Naive B cell (primary cell): ENCODE results near the gene ARHGEF10L. TPM values are rescaled to one million over a fixed set of nuclear protein-coding genes. Genes with fewer than 3 reads are reported as not detected.

Experiments
- ATAC-seq, 2 donors: fragments of 150-1000 bp; cut with Tn5 transposase; 2 replicates each; pipeline ENCODE4 v1.10.0; 2021; ENCODE audit warnings: low read depth in 2 of 2, mild to moderate bottlenecking in 2 of 2, moderate library complexity in 2 of 2
- DNase-seq: peaks from one replicate; pipeline ENCODE4 v3.0.0; 2022
- H3K27ac Mint-ChIP-seq, 6 donors: one replicate each; pipeline ENCODE4 v1.8.0; 2020 to 2022; ENCODE audit warnings: mild to moderate bottlenecking in 6 of 6, mixed read lengths in 6 of 6, moderate library complexity in 5 of 6, inconsistent platforms in 2 of 6
- H3K27me3 Mint-ChIP-seq, 3 donors: one replicate each; pipeline ENCODE4 v1.8.0; 2021 to 2022; ENCODE audit warnings: mixed read lengths in 3 of 3, mild to moderate bottlenecking in 1 of 3
- H3K36me3 Mint-ChIP-seq, 2 donors: one replicate each; pipeline ENCODE4 v1.8.0; 2020 to 2022; ENCODE audit warnings: mixed read lengths in 2 of 2, inconsistent platforms in 1 of 2, mild to moderate bottlenecking in 1 of 2
- H3K4me1 Mint-ChIP-seq, 3 donors: one replicate each; pipeline ENCODE4 v1.8.0; 2020 to 2022; ENCODE audit warnings: mixed read lengths in 3 of 3, inconsistent platforms in 1 of 3, mild to moderate bottlenecking in 1 of 3, moderate library complexity in 1 of 3
- H3K4me3 Mint-ChIP-seq, 8 donors: one replicate each; pipeline ENCODE4 v1.8.0; 2020 to 2022; ENCODE audit warnings: mild to moderate bottlenecking in 8 of 8, mixed read lengths in 8 of 8, moderate library complexity in 8 of 8, inconsistent platforms in 2 of 8
- H3K9me3 Mint-ChIP-seq, 7 donors: one replicate each; pipeline ENCODE4 v1.8.0; 2020 to 2022; ENCODE audit warnings: mixed read lengths in 7 of 7, mild to moderate bottlenecking in 5 of 7, inconsistent platforms in 2 of 7, moderate library complexity in 1 of 7
- polyA plus RNA-seq, 6 donors: library from polyadenylated mRNA; unstranded; fragments of 300-500 nt; fragmentation: Illumina TruSeq; gene quantifications; one replicate each; pipeline ENCODE4 v1.2.3, GENCODE V29; 2021; ENCODE audit warnings: low read depth in 6 of 6

The ARHGEF10L gene
- polyA plus RNA-seq, 6 donors from 2014 or later, result 0.13 to 0.29 (median 0.28) TPM; not detected in 3

DNA sequence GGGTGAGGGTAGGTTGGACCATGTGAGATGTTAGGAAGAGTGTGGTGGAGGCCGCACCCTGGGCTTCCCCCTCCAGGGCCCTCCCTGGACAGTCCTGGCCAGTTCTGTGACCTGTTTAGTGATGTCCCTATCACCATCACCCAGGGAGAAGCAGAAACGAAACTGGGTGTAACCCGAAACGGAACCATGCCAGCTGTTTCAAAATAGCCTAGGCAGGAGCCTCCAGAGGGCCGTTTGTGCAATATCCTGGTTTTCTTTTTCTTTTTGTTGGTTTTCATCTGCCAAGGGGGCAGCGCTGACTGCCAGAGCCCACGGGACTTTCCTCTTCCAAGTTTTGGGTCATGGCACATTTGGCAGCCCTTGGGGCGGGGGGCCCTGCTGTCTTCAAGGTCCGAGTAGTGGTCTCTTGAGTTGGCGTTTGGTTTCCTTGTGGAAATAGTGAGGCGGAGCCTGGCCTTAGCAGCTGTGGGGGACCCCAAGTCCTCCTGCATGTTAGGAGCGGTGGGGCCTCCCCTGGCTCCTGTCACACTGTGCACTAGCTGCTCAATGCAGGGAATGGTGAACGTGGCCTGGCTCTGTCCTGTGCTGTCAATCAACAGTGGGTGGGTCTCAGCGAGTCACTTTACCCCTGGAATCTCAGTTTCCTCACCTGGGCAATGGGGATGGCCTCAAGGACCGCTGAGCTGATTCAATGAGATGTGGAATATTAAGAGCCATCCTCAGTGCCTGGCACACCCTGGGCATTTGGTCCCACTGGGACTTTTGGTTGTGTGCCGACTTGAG lies 90.7 kb downstream of the ARHGEF10L start:
- Mint-ChIP-seq H3K9me3 (no peaks in the 10 kb centered on the region), H3K27me3 (peaks cover 0 to 5% (median 0%) of the 10 kb centered on the region in 3 donors), H3K27ac (no peak overlapping the region), H3K36me3 (no peaks in the 10 kb centered on the region), H3K4me1 (peaks cover 2 to 16% (median 7%) of the 10 kb centered on the region in 3 donors), H3K4me3 (peak overlapping the region in 3 of 8 donors; percentile 35 to 36 (median 35))
- DNase-seq, result no peak
- peak in 1 of 2 donors; percentile 27 for ATAC-seq

DNA sequence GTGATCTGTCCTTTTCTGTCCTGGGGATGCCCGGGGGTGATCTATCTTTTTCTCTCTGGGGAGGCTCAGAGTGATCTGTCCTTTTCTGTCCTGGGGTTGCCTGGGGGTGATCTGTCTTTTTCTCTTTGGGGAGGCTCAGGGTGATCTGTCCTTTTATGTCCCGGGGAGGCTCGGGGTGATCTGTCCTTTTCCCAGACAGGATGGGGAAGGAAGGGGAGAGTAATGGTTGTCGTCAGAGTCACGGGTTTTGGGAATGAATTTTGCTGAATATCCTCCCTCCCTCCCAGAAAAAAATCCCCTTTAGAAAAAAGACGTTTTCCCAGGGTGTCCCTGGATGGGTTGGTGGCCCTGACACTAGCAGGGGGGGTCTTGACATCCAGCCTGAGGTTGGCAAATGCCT lies 91.5 kb downstream of the ARHGEF10L start:
- Mint-ChIP-seq H3K36me3 (no peaks in the 10 kb centered on the region), H3K27ac (peak overlapping the region in 1 of 6 donors; percentile 38), H3K27me3 (peaks cover 0 to 5% (median 0%) of the 10 kb centered on the region in 3 donors), H3K4me1 (peaks cover 10 to 24% (median 14%) of the 10 kb centered on the region in 3 donors), H3K9me3 (no peaks in the 10 kb centered on the region), H3K4me3 (peak overlapping the region in 3 of 8 donors; percentile 2 to 58 (median 38))
- DNase-seq (no peak), ATAC-seq (no peak)

DNA sequence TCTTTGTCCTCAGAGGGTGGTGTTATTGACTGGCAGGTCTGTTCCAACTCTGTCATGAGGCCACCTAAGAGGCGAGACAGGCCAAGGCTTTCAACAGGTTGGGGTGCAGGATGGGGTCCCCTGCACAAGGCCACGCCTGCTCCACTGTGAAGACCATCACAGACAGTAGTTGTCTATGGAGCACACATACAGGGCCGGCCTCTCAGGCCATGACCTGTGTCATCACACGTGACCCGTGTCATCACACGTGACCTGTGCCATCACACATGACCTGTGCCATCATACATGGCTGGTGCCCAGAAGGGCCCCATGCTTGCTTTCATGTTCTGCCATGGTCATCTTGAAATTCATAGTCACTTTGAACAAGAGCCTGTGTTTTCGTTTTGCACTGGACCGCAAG lies 91.9 kb downstream of the ARHGEF10L start:
- Mint-ChIP-seq H3K27me3 (peaks cover 0 to 5% (median 0%) of the 10 kb centered on the region in 3 donors), H3K4me3 (no peak overlapping the region), H3K4me1 (peaks cover 14 to 26% (median 18%) of the 10 kb centered on the region in 3 donors), H3K9me3 (no peaks in the 10 kb centered on the region), H3K36me3 (no peaks in the 10 kb centered on the region), H3K27ac (no peak overlapping the region)
- no peak for DNase-seq
- no peak for ATAC-seq

DNA sequence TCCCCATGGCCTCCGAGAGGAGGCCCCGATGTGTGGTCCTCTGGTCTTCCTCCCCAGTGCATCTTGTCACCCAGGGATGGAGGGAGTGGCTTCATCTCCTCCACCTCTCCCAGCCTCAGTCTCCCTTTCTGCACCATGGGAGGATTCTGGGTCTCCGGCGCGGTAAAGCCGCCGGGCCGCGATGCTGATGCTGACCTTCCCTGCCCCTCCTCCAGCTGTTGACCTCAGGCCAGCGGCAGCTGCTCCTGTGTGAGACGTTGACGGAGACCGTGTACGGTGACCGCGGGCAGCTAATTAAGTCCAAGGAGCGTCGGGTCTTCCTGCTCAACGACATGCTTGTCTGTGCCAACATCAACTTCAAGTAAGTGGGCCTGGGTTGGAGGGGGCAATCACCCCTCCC lies 92.6 kb downstream of the ARHGEF10L start:
- Mint-ChIP-seq H3K27me3 (peaks cover 0 to 5% (median 0%) of the 10 kb centered on the region in 3 donors), H3K9me3 (no peaks in the 10 kb centered on the region), H3K4me3 (no peak overlapping the region), H3K4me1 (peaks cover 21 to 33% (median 23%) of the 10 kb centered on the region in 3 donors), H3K36me3 (no peaks in the 10 kb centered on the region), H3K27ac (no peak overlapping the region)
- DNase-seq (no peak), ATAC-seq (no peak)

DNA sequence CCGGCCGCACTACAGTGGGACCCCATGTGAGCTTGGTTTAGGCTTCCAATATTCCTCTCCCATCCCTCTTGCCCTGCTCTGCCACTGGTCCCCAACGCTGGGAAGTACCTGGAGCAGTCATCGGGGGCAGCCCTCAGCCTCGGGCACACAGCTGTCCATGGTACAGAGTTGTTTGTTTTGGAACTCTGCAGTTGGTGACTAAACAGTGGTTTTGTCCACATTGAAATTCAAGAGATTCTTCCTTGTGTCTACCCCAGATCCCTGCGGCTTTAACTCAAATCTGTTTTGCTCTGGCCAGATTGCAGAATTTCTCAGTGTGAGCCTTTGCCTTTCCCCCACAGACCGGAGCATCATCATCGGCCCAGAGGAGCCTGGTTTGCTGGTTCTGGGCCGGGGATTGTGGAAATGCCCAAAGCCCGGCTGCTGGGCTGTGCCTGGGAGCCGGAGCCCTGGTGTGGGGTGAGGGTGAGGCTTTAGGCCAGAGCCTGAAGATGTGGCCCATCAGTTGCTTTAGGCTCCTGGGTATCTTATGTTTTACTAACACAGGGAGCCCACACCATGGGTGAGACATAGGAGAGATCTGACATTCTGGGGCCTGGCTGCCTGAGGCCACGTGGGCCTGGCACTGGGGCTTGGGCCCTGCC lies 93.2 kb downstream of the ARHGEF10L start:
- Mint-ChIP-seq H3K27me3 (peaks cover 0 to 5% (median 0%) of the 10 kb centered on the region in 3 donors), H3K27ac (peak overlapping the region in 2 of 6 donors; percentile 20 to 62), H3K9me3 (no peaks in the 10 kb centered on the region), H3K36me3 (no peaks in the 10 kb centered on the region), H3K4me3 (no peak overlapping the region), H3K4me1 (peaks cover 21 to 35% (median 23%) of the 10 kb centered on the region in 3 donors)
- no peak for DNase-seq
- ATAC-seq, result no peak

DNA sequence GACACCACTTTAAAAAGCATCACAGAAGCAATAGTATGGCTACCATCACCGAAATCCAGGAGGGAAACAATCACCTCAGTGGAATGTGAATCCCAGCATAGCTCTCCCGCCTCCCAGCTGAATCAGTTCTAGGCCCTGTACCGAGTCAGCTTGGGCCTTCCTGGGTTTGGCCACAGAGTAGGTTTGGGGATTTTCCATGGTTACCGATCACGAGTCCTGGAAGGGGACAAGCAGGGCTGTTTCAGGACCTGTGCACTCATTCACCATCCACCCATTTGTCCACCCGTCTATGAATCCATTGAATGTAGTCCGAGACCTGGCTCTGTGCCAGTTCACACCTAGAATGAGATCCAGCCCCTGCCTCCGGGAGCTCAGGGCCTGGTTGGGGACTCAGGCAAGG lies 94.2 kb downstream of the ARHGEF10L start:
- ATAC-seq, result no peak
- no peak for DNase-seq
- H3K27ac Mint-ChIP-seq, result no peak overlapping the region
- no peaks in the 10 kb centered on the region for H3K9me3 Mint-ChIP-seq
- H3K27me3 Mint-ChIP-seq, result peaks cover 0 to 5% (median 0%) of the 10 kb centered on the region in 3 donors
- peaks cover 21 to 35% (median 23%) of the 10 kb centered on the region in 3 donors for H3K4me1 Mint-ChIP-seq
- H3K36me3 Mint-ChIP-seq, result no peaks in the 10 kb centered on the region
- no peak overlapping the region for H3K4me3 Mint-ChIP-seq

DNA sequence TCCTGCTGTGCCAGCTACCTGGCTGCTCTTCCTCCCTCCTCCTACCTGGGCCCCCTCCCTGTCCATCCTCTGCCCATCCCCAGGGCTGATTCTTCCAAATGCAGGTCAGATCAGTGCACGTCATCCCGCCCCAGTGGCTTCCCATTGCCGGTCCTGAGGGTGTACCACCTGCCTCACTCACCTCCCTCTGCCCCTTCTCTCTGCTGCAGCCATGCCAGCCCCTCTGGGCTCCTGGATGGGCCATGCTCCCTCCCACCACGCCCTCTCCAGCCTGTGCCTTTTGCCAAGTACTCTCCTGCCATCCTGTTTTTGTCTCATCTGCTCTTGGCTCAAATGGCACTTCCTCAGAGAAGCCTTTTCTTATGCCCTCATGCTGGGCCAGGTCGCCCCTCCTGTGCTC lies 95.8 kb downstream of the ARHGEF10L start:
- peaks cover 0 to 16% (median 0%) of the 10 kb centered on the region in 3 donors for H3K27me3 Mint-ChIP-seq
- H3K27ac Mint-ChIP-seq, result peak overlapping the region in 1 of 6 donors; percentile 65
- no peaks in the 10 kb centered on the region for H3K9me3 Mint-ChIP-seq
- H3K4me1 Mint-ChIP-seq, result peaks cover 21 to 30% (median 23%) of the 10 kb centered on the region in 3 donors
- no peaks in the 10 kb centered on the region for H3K36me3 Mint-ChIP-seq
- ATAC-seq, result peak in 1 of 2 donors; percentile 15
- DNase-seq, result no peak
- peak overlapping the region in 2 of 8 donors; percentile 27 to 56 for H3K4me3 Mint-ChIP-seq

DNA sequence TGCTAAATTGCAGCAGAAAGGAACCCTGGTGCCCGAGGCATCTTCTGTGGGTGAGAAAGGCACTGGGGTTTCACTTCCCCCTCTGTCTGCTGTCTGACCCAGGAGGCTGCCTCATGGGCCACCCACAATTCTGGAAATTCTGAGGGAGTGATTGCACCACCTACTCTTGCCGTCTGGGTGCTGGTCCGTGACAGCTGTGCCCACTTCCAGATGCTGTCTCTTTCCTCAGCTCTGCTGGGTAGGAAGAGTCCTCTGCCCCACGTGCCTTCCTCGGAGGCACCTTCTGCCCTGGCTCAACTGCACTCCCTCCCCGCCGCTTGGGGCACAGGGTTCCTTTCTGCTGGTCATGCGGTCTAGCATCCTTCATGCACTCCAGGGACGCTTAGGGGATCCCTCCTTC lies 96.3 kb downstream of the ARHGEF10L start:
- peak overlapping the region in 2 of 6 donors; percentile 57 to 65 for H3K27ac Mint-ChIP-seq
- peak overlapping the region in 2 of 8 donors; percentile 27 to 56 for H3K4me3 Mint-ChIP-seq
- peaks cover 0 to 15% (median 0%) of the 10 kb centered on the region in 3 donors for H3K27me3 Mint-ChIP-seq
- no peaks in the 10 kb centered on the region for H3K36me3 Mint-ChIP-seq
- H3K4me1 Mint-ChIP-seq, result peaks cover 21 to 25% (median 21%) of the 10 kb centered on the region in 3 donors
- no peaks in the 10 kb centered on the region for H3K9me3 Mint-ChIP-seq
- ATAC-seq (peak; percentile 91 to 93), DNase-seq (peak; percentile 29)

DNA sequence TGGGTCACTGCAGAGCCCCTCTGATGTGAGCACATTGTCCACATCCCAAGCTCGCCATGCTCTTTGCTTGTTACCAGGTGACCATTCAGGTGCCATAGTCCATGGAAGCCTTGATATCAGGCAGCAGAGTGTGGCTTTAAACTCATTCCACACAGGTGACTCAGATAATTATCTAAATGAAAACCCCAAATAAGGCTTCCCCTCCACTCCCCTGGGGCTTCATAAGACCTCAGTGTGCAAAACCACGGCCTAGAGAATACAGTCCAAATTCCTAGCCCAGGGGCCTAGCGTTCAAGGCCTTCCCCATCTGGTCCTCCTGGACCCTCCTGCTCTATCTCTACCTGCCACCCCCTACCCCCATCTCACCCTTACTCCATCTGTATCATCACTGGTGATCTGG lies 97.1 kb downstream of the ARHGEF10L start:
- Mint-ChIP-seq H3K27me3 (peaks cover 0 to 12% (median 0%) of the 10 kb centered on the region in 3 donors), H3K36me3 (no peaks in the 10 kb centered on the region), H3K27ac (peak overlapping the region in 1 of 6 donors; percentile 90), H3K4me3 (no peak overlapping the region), H3K4me1 (peaks cover 19 to 23% (median 21%) of the 10 kb centered on the region in 3 donors), H3K9me3 (no peaks in the 10 kb centered on the region)
- ATAC-seq (no peak), DNase-seq (no peak)

DNA sequence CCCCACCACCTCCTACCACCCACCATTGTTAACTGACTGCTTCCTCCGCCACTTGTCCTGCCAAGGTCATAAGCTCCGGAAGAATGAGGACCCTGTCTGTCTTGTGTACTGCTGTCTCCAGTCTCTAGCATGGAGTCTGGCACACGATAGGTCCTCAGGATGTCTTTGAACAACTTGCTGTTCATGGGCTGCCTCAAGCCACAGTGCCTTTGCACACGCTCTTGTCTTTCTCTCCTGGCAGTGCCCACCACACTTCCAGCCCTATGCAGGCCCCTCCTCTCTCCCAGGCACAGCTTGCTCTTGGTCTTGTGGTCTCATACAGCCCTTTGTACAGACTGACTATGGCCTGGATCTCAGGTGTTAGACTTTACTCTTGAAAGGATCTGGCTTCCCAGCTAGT lies 97.6 kb downstream of the ARHGEF10L start:
- H3K4me3 Mint-ChIP-seq, result no peak overlapping the region
- H3K27ac Mint-ChIP-seq, result peak overlapping the region in 2 of 6 donors; percentile 26 to 90
- H3K4me1 Mint-ChIP-seq, result peaks cover 19 to 23% (median 21%) of the 10 kb centered on the region in 3 donors
- DNase-seq (no peak), ATAC-seq (no peak)
- no peaks in the 10 kb centered on the region for H3K9me3 Mint-ChIP-seq
- peaks cover 0 to 12% (median 0%) of the 10 kb centered on the region in 3 donors for H3K27me3 Mint-ChIP-seq
- H3K36me3 Mint-ChIP-seq, result no peaks in the 10 kb centered on the region

DNA sequence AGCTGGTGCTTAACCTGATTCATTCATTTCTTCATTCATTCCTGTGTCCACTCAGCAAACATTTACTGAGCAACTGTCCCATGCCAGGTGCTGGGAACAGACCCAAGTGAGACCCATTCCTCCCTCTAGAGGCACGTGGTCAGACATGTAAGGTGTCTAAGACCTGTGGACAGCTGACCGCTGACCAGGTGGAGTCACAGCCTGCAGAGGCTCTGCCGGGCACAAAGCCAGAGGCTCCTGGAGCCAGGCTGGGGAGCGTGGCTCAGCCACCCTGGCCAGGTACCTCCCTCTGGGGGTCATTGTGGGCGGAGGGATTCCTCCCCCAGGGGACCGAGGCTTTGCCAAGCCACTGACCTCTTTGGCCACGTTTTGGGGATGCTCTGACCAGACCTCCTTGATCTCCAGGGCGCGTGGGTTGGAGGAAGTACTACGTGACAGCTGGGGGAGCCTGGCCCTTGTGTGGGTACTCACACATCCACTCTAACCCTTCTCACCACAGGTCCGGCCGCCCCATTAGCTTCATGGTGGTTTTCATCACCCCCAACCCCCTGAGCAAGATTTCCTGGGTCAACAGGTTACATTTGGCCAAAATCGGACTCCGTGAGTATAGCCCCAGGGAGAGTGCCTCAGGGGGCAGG lies 100.3 kb downstream of the ARHGEF10L start:
- H3K36me3 Mint-ChIP-seq, result no peaks in the 10 kb centered on the region
- no peak overlapping the region for H3K27ac Mint-ChIP-seq
- H3K4me3 Mint-ChIP-seq, result no peak overlapping the region
- peaks cover 0 to 16% (median 0%) of the 10 kb centered on the region in 3 donors for H3K27me3 Mint-ChIP-seq
- DNase-seq, result no peak
- peaks cover 19 to 23% (median 21%) of the 10 kb centered on the region in 3 donors for H3K4me1 Mint-ChIP-seq
- H3K9me3 Mint-ChIP-seq, result no peaks in the 10 kb centered on the region
- ATAC-seq, result no peak

DNA sequence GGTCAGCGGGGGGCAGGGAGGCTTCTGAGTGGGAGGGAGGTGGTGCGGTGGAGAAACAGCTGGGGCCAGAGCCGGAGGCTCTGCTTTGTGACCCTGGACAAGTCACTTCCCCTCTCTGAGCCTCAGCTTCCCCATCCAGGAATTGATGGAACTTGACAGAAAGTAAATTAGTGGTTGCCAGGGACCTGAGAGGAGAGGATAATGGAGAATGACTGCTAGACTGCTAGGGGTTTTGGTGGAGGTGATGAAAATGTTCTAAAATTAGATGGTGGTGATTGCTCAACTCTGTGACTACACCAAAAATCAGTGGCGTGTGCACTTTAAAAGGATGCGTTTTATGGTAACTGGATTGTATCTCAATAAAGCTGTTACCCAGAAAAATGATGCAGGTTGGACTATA lies 100.9 kb downstream of the ARHGEF10L start:
- ATAC-seq (no peak), DNase-seq (no peak)
- H3K27ac Mint-ChIP-seq, result no peak overlapping the region
- H3K4me1 Mint-ChIP-seq, result peaks cover 15 to 18% (median 17%) of the 10 kb centered on the region in 3 donors
- H3K27me3 Mint-ChIP-seq, result peaks cover 0 to 16% (median 0%) of the 10 kb centered on the region in 3 donors
- no peak overlapping the region for H3K4me3 Mint-ChIP-seq
- H3K9me3 Mint-ChIP-seq, result no peaks in the 10 kb centered on the region
- H3K36me3 Mint-ChIP-seq, result no peaks in the 10 kb centered on the region

DNA sequence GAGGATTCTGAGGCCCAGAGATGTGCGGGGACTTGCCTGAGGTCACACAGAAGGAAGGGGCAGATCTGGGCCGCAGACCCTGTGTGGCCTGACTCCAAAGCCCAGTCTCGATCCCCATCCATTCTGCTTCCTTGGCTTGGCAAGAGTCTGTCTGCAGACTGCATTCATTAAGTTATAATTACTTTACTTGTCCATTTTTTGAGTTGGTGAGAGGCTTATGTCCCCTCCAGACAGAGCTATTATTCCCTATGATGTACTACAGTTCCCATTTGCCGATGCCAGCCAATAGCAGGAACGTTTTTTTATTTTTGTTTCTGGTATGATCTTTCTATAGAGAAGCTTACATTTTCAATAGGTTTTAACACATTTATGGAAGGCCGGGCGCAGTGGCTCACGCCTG lies 101.5 kb downstream of the ARHGEF10L start:
- no peak for ATAC-seq
- H3K36me3 Mint-ChIP-seq, result no peaks in the 10 kb centered on the region
- peak overlapping the region in 1 of 6 donors; percentile 40 for H3K27ac Mint-ChIP-seq
- H3K9me3 Mint-ChIP-seq, result no peaks in the 10 kb centered on the region
- H3K4me3 Mint-ChIP-seq, result no peak overlapping the region
- H3K4me1 Mint-ChIP-seq, result peaks cover 9 to 12% (median 11%) of the 10 kb centered on the region in 3 donors
- H3K27me3 Mint-ChIP-seq, result peaks cover 0 to 16% (median 0%) of the 10 kb centered on the region in 3 donors
- DNase-seq, result no peak
